Stimulated activated CD4-positive, alpha-beta T cell treated with anti-CD3 and anti-CD28 coated beads, TNF-alpha, amount 100 ng/mL, for 24 hours (primary cell): ENCODE measurements around the gene CDH23.
A peak's percentile ranks its signal among the peaks of the same experiment; 100 is the strongest.
"Not testable (repeated sequence)": the region's sequence is repeated elsewhere in the genome, so short reads cannot be mapped to it uniquely, and the experiment has no call there.

Experiments used
- DNase-seq, 3 experiments: peaks; one replicate each; pipeline ENCODE4 v3.0.0-alpha.2; 2020; ENCODE audit warnings: low read depth in 3 of 3

The CDH23 gene

GRCh38 chr10:71396711-71397295 lies at the start of gene CDH23:
Gene CDH23, plus strand, starts transcription at chr10:71396920. Its CDS starts 42,912 bp downstream, at chr10:71439832.
- DNase-seq, result peak in 1 of 3 experiments; percentile 22

- DNase-seq, result no peak
Observed at GRCh38 chr10:71347587-71348395, 48.9 kb upstream of the CDH23 start.

GRCh38 chr10:71348850-71349249 lies 47.9 kb upstream of the CDH23 start:
- no peak for DNase-seq

GRCh38 chr10:71349406-71349805 lies 47.3 kb upstream of the CDH23 start:
- no peak for DNase-seq

- no peak for DNase-seq
Observed at GRCh38 chr10:71351087-71351486, 45.6 kb upstream of the CDH23 start.

GRCh38 chr10:71351628-71352319 lies 44.9 kb upstream of the CDH23 start:
- DNase-seq, result no peak

- no peak for DNase-seq
Observed at GRCh38 chr10:71353639-71354038, 43.1 kb upstream of the CDH23 start.

GRCh38 chr10:71354776-71355175 lies 41.9 kb upstream of the CDH23 start:
- DNase-seq, result no peak

- DNase-seq, result no peak
Observed at GRCh38 chr10:71355886-71356285, 40.8 kb upstream of the CDH23 start.

GRCh38 chr10:71357792-71358265 lies 38.9 kb upstream of the CDH23 start:
- no peak for DNase-seq

GRCh38 chr10:71358277-71358676 lies 38.4 kb upstream of the CDH23 start:
- DNase-seq, result no peak

- not testable (repeated sequence) for DNase-seq
Observed at GRCh38 chr10:71358906-71359305, 37.8 kb upstream of the CDH23 start.

- DNase-seq, result no peak
Observed at GRCh38 chr10:71359364-71360046, 37.2 kb upstream of the CDH23 start.

- no peak for DNase-seq
Observed at GRCh38 chr10:71360735-71361134, 36.0 kb upstream of the CDH23 start.

- no peak for DNase-seq
Observed at GRCh38 chr10:71361581-71361980, 35.1 kb upstream of the CDH23 start.

GRCh38 chr10:71362141-71362540 lies 34.6 kb upstream of the CDH23 start:
- DNase-seq, result no peak

GRCh38 chr10:71363936-71364335 lies 32.8 kb upstream of the CDH23 start:
- no peak for DNase-seq

- no peak for DNase-seq
Observed at GRCh38 chr10:71365366-71365765, 31.4 kb upstream of the CDH23 start.

GRCh38 chr10:71366690-71367089 lies 30.0 kb upstream of the CDH23 start:
- no peak for DNase-seq

- no peak for DNase-seq
Observed at GRCh38 chr10:71367271-71367670, 29.4 kb upstream of the CDH23 start.

GRCh38 chr10:71368176-71368575 lies 28.5 kb upstream of the CDH23 start:
- no peak for DNase-seq

- no peak for DNase-seq
Observed at GRCh38 chr10:71368643-71369042, 28.1 kb upstream of the CDH23 start.
